ENCODE results near the gene CHAF1B. TPM values are rescaled to one million over a fixed set of nuclear protein-coding genes. Genes with fewer than 3 reads are reported as not detected.
A peak's percentile ranks its signal among the peaks of the same experiment; 100 is the strongest.
"Not testable (repeated sequence)": the region's sequence is repeated elsewhere in the genome, so short reads cannot be mapped to it uniquely, and the experiment has no call there.

Gene CHAF1B
- total and polyA plus RNA-seq, 2 donors (not counting 3 experiments of a cell fraction or from before 2014, with no cell fraction given): 7.0 to 13.0 TPM

DNA sequence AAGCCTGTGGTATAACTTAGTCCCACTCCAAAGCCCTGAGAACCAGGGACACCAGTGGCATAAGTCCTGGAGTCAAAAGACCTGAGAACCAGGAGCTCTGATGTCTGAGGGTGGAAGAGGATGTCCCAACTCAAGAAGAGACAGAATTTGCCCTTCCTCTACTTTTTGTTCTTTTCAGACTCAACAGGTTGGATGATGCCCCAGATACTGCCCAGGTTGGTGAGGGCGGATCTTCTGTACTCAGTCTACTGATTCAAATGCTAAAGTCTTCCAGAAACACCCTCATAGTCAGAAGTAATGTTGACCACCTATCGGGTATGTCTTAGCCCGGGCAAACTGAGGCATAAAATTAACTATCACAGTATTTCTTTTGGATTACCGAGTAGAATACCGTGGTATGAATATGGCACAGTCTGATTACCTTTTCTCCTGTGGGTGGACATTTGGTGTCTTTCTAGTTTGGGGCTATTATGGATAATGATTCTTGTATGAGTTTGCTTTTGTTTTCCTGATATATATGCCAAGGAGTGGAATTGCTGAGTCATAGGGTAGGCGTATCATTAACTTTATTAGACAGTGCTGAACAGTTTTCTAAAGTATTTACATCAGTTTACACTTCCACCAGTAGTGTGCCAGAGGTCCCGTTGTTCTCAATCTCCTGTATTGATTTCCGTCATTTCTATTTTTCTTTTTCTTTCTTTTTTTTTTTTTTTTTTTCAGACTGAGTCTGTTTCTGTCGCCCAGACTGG is 3.2 kb upstream of the CHAF1B start:
- CTCF ChIA-PET: no interaction called here
- TF ChIP-seq POLR2A (IDR thresholded peaks at IDR 0.05; ENCODE audit: low read depth, low read length): no peak
- TF ChIP-seq MYC (IDR thresholded peaks at IDR 0.05; ENCODE audit: low read depth, low read length): no peak
- TF ChIP-seq POLR2AphosphoS5 (IDR thresholded peaks at IDR 0.05; ENCODE audit: insufficient read depth, low read depth, low read length): no peak
- TF ChIP-seq JUN (IDR thresholded peaks at IDR 0.05; ENCODE audit: borderline replicate concordance, insufficient read depth, insufficient read length, low read depth): no peak
- TF ChIP-seq GATA2 (IDR thresholded peaks at IDR 0.05; ENCODE audit: insufficient read depth, insufficient read length, low read depth, low read length): no peak
- TF ChIP-seq, protein P1, sequence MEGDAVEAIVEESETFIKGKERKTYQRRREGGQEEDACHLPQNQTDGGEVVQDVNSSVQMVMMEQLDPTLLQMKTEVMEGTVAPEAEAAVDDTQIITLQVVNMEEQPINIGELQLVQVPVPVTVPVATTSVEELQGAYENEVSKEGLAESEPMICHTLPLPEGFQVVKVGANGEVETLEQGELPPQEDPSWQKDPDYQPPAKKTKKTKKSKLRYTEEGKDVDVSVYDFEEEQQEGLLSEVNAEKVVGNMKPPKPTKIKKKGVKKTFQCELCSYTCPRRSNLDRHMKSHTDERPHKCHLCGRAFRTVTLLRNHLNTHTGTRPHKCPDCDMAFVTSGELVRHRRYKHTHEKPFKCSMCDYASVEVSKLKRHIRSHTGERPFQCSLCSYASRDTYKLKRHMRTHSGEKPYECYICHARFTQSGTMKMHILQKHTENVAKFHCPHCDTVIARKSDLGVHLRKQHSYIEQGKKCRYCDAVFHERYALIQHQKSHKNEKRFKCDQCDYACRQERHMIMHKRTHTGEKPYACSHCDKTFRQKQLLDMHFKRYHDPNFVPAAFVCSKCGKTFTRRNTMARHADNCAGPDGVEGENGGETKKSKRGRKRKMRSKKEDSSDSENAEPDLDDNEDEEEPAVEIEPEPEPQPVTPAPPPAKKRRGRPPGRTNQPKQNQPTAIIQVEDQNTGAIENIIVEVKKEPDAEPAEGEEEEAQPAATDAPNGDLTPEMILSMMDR (IDR thresholded peaks at IDR 0.05; ENCODE audit: extremely low read depth in 1 of 2, insufficient read depth in 1 of 2, low read depth in 1 of 2, low read length in 2 of 2): no peak
- no peak for TF ChIP-seq EZH2 (IDR thresholded peaks at IDR 0.05; ENCODE audit: borderline replicate concordance, low read depth, low read length, severe bottlenecking)
- TF ChIP-seq, protein P2, sequence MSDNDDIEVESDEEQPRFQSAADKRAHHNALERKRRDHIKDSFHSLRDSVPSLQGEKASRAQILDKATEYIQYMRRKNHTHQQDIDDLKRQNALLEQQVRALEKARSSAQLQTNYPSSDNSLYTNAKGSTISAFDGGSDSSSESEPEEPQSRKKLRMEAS (IDR thresholded peaks at IDR 0.05; ENCODE audit: insufficient read depth, insufficient read length): no peak
- TF ChIP-seq FOS (IDR thresholded peaks at IDR 0.05; ENCODE audit: borderline replicate concordance, insufficient read depth, low read length): no peak
- no peaks in the 10 kb centered on the region for H3K9me1 ChIP-seq (replicated peaks; ENCODE audit: control insufficient read depth, extremely low read depth, insufficient read depth, low read length)
- no peak overlapping the region for H3K4me2 ChIP-seq (ENCODE audit: insufficient read depth, low read length)
- intact Hi-C loops (cut with micrococcal nuclease) (no loop called here), dilution Hi-C loops (cut with MboI; ENCODE audit: extremely low pct_ligation_motif_present, low sequenced_read_pairs) (no loop called here)
- H3K9me3 ChIP-seq (replicated peaks; ENCODE audit: control insufficient read depth, insufficient read depth, low read length): no peaks in the 10 kb centered on the region
- H3K4me3 ChIP-seq (replicated peaks in 1 of 3; ENCODE audit: insufficient read depth in 1 of 3, low read depth in 1 of 3, low read length in 3 of 3): no peak overlapping the region
- H3K4me1 ChIP-seq (ENCODE audit: control insufficient read depth, extremely low read depth, insufficient read depth, low read length): peaks cover 7% of the 10 kb centered on the region
- DNase-seq (ENCODE audit: low read depth, low spot score) (peak; percentile 14), FAIRE-seq (peak; percentile 48)
- H3K79me2 ChIP-seq (ENCODE audit: control insufficient read depth, insufficient read depth, low read length): peaks cover 2% of the 10 kb centered on the region
- no TSS peak for BruUV-seq (replicated peaks)
- no peaks in the 10 kb centered on the region for H3K27me3 ChIP-seq (ENCODE audit: control insufficient read depth in 2 of 2, insufficient read depth in 2 of 2, low read length in 2 of 2)
- H4K20me1 ChIP-seq (replicated peaks; ENCODE audit: control insufficient read depth, extremely low read depth, insufficient read depth, low read length): no peaks in the 10 kb centered on the region
- no peak overlapping the region for H3K27ac ChIP-seq (ENCODE audit: insufficient read depth, low read depth, low read length)
- POLR2A ChIA-PET: no interaction called here
- no peak overlapping the region for H2AFZ ChIP-seq (ENCODE audit: low read depth, low read length)
- no peak overlapping the region for H3K9ac ChIP-seq (replicated peaks; ENCODE audit: extremely low read depth, insufficient read depth, low read length)
- H3K36me3 ChIP-seq (ENCODE audit: control insufficient read depth in 2 of 2, extremely low read depth in 1 of 2, insufficient read depth in 2 of 2, low read length in 2 of 2): peaks cover 0 to 4% of the 10 kb centered on the region in 2 experiments

DNA sequence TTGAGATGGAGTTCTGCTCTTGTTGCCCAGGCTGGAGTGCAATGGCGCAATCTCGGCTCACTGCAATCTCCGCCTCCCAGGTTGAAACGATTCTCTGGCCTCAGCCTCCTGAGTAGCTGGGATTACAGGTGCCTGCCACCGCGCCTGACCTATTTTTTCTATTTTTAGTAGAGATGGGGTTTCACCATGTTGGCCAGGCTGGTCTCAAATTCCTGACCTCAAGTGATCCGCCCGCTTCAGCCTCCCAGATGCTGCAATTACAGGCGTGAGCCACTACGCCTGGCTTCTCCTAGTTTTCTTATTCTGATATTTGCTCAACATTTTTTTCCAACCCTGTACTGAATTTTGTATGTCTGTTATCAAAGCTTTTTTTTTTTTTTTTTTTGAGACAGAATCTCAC is 2.5 kb upstream of the CHAF1B start:
- H3K9me1 ChIP-seq (replicated peaks; ENCODE audit: control insufficient read depth, extremely low read depth, insufficient read depth, low read length); H3K4me3 ChIP-seq (replicated peaks in 1 of 3; ENCODE audit: insufficient read depth in 1 of 3, low read depth in 1 of 3, low read length in 3 of 3); FAIRE-seq; H3K27me3 ChIP-seq (ENCODE audit: control insufficient read depth in 2 of 2, insufficient read depth in 2 of 2, low read length in 2 of 2); H3K9me3 ChIP-seq (replicated peaks; ENCODE audit: control insufficient read depth, insufficient read depth, low read length); H2AFZ ChIP-seq (ENCODE audit: low read depth, low read length); intact Hi-C loops (cut with micrococcal nuclease); dilution Hi-C loops (cut with MboI; ENCODE audit: extremely low pct_ligation_motif_present, low sequenced_read_pairs); H3K4me1 ChIP-seq (ENCODE audit: control insufficient read depth, extremely low read depth, insufficient read depth, low read length); DNase-seq (ENCODE audit: low read depth, low spot score); H4K20me1 ChIP-seq (replicated peaks; ENCODE audit: control insufficient read depth, extremely low read depth, insufficient read depth, low read length); H3K4me2 ChIP-seq (ENCODE audit: insufficient read depth, low read length); CTCF ChIA-PET; H3K79me2 ChIP-seq (ENCODE audit: control insufficient read depth, insufficient read depth, low read length); H3K9ac ChIP-seq (replicated peaks; ENCODE audit: extremely low read depth, insufficient read depth, low read length); H3K27ac ChIP-seq (ENCODE audit: insufficient read depth, low read depth, low read length); BruUV-seq (replicated peaks); H3K36me3 ChIP-seq (ENCODE audit: control insufficient read depth in 2 of 2, extremely low read depth in 1 of 2, insufficient read depth in 2 of 2, low read length in 2 of 2): not testable (repeated sequence)
- POLR2A ChIA-PET: interaction anchor here (0.7 kb wide), 1 partner anchor 67 kb away, joined by 8 read pairs; no protein-coding TSS in a partner anchor
